Measurements from ENCODE around the gene MAN1A1. TPM values are rescaled to one million over a fixed set of nuclear protein-coding genes. Genes with fewer than 3 reads are reported as not detected.

The MAN1A1 gene
- polyA plus RNA-seq, 3 donors, result 11.0 to 20.4 (median 16.1) TPM

DNA sequence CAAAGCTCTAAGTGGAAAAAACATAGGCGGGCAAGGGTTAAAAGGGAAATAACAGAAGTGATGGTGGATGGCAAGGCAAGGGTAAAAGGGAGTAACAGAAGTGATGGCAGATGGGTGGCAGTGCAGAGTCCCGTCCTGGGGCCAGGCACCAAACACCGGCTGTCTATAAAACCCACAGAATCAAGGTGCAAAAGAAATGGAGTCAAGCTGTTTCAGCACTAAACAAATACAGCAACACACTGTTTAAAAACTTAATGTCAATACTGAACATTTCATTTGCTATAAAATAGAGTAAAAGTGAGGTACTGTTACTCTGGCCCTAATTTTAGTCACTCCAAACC is 87.6 kb downstream of the MAN1A1 start:
- TF ChIP-seq, protein P1, sequence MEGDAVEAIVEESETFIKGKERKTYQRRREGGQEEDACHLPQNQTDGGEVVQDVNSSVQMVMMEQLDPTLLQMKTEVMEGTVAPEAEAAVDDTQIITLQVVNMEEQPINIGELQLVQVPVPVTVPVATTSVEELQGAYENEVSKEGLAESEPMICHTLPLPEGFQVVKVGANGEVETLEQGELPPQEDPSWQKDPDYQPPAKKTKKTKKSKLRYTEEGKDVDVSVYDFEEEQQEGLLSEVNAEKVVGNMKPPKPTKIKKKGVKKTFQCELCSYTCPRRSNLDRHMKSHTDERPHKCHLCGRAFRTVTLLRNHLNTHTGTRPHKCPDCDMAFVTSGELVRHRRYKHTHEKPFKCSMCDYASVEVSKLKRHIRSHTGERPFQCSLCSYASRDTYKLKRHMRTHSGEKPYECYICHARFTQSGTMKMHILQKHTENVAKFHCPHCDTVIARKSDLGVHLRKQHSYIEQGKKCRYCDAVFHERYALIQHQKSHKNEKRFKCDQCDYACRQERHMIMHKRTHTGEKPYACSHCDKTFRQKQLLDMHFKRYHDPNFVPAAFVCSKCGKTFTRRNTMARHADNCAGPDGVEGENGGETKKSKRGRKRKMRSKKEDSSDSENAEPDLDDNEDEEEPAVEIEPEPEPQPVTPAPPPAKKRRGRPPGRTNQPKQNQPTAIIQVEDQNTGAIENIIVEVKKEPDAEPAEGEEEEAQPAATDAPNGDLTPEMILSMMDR (IDR thresholded peaks at IDR 0.05), result no peak
- H3K27me3 Mint-ChIP-seq (ENCODE audit: low read depth in 3 of 3), result no peaks in the 10 kb centered on the region
- no peaks in the 10 kb centered on the region for H3K4me1 ChIP-seq (ENCODE audit: control insufficient read depth in 1 of 2, insufficient read depth in 2 of 2, low read length in 2 of 2)
- no peaks in the 10 kb centered on the region for H4K20me1 ChIP-seq (ENCODE audit: insufficient read depth, low read length)
- H3K36me3 ChIP-seq (replicated peaks in 1 of 2; ENCODE audit: control insufficient read depth in 1 of 2, insufficient read depth in 2 of 2, low read length in 2 of 2), result no peaks in the 10 kb centered on the region
- H3K4me2 ChIP-seq (replicated peaks; ENCODE audit: extremely low read depth, low read length, poor library complexity, severe bottlenecking), result no peak overlapping the region
- H3K9me3 Mint-ChIP-seq, result peaks cover 0 to 5% (median 0%) of the 10 kb centered on the region in 7 donors
- DNase-seq, result no peak
- no peaks in the 10 kb centered on the region for H3K79me2 ChIP-seq (ENCODE audit: insufficient read depth, low read length)
- H3K4me3 Mint-ChIP-seq, result no peak overlapping the region
- peaks cover 4 to 8% of the 10 kb centered on the region in 2 donors for H3K36me3 Mint-ChIP-seq
- peak overlapping the region in 5 of 7 donors; percentile 8 to 28 (median 20) for H3K27ac Mint-ChIP-seq
- no peak overlapping the region for H3K9ac ChIP-seq (ENCODE audit: insufficient read depth, low read length, poor library complexity, severe bottlenecking)
- no peak overlapping the region for H3K27ac ChIP-seq (ENCODE audit: low read depth in 1 of 2, low read length in 2 of 2)
- H3K4me3 ChIP-seq (replicated peaks in 1 of 3; ENCODE audit: low read depth in 2 of 3, low read length in 3 of 3), result no peak overlapping the region
- H2AFZ ChIP-seq (ENCODE audit: insufficient read depth, low read depth, low read length, poor library complexity, severe bottlenecking), result no peak overlapping the region
- peaks cover 5% of the 10 kb centered on the region for H3K4me1 Mint-ChIP-seq
- no peaks in the 10 kb centered on the region for H3K27me3 ChIP-seq (ENCODE audit: control insufficient read depth in 2 of 2, insufficient read depth in 2 of 2, low read length in 2 of 2)
- 88% methylated on average over 1 of the region's 3 CpGs for WGBS (ENCODE audit: insufficient coverage)
- no peaks in the 10 kb centered on the region for H3K9me3 ChIP-seq (replicated peaks in 1 of 2; ENCODE audit: control insufficient read depth in 1 of 2, insufficient read depth in 1 of 2, low read length in 2 of 2)
- intact Hi-C loops (cut with micrococcal nuclease), result no loop called here

DNA sequence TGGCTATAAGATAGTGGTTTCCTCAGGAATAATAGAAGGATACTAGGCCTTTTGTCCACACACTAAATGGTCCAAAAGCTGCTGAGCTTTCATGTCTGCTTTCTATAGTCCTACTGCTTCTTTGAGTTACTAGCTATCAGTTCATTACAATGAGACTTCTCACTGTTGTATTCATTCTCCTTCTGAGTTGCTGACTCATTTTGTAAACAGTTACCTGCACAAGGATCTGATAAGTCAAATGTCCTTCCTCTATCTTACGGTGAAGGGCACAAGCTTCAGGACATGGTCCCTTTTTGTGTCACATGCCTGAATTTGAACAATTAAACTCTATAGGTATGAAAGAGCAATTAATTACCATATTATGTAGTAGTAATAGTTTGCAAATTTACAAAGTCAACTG is 90.5 kb downstream of the MAN1A1 start:
- Histone ChIP-seq H3K9me3 (replicated peaks in 1 of 2; ENCODE audit: control insufficient read depth in 1 of 2, insufficient read depth in 1 of 2, low read length in 2 of 2) (no peaks in the 10 kb centered on the region), H3K27me3 (ENCODE audit: control insufficient read depth in 2 of 2, insufficient read depth in 2 of 2, low read length in 2 of 2) (no peaks in the 10 kb centered on the region), H3K4me3 (replicated peaks in 1 of 3; ENCODE audit: low read depth in 2 of 3, low read length in 3 of 3) (no peak overlapping the region), H4K20me1 (ENCODE audit: insufficient read depth, low read length) (no peaks in the 10 kb centered on the region), H3K9ac (ENCODE audit: insufficient read depth, low read length, poor library complexity, severe bottlenecking) (no peak overlapping the region), H3K4me2 (replicated peaks; ENCODE audit: extremely low read depth, low read length, poor library complexity, severe bottlenecking) (no peak overlapping the region), H3K79me2 (ENCODE audit: insufficient read depth, low read length) (no peaks in the 10 kb centered on the region), H3K4me1 (ENCODE audit: control insufficient read depth in 1 of 2, insufficient read depth in 2 of 2, low read length in 2 of 2) (no peaks in the 10 kb centered on the region), H2AFZ (ENCODE audit: insufficient read depth, low read depth, low read length, poor library complexity, severe bottlenecking) (no peak overlapping the region), H3K27ac (ENCODE audit: low read depth in 1 of 2, low read length in 2 of 2) (no peak overlapping the region), H3K36me3 (replicated peaks in 1 of 2; ENCODE audit: control insufficient read depth in 1 of 2, insufficient read depth in 2 of 2, low read length in 2 of 2) (no peaks in the 10 kb centered on the region)
- DNase-seq, result no peak
- intact Hi-C loops (cut with micrococcal nuclease), result no loop called here
- TF ChIP-seq, protein P1 (IDR thresholded peaks at IDR 0.05), result no peak
- no peak overlapping the region for H3K4me3 Mint-ChIP-seq
- no peaks in the 10 kb centered on the region for H3K27me3 Mint-ChIP-seq (ENCODE audit: low read depth in 3 of 3)
- no CpG with 5 or more reads among the region's 1 CpG for WGBS (ENCODE audit: insufficient coverage)
- no peak overlapping the region for H3K27ac Mint-ChIP-seq
- H3K4me1 Mint-ChIP-seq, result peaks cover 5% of the 10 kb centered on the region
- H3K9me3 Mint-ChIP-seq, result peaks cover 0 to 5% (median 0%) of the 10 kb centered on the region in 7 donors
- H3K36me3 Mint-ChIP-seq, result peaks cover 4 to 8% of the 10 kb centered on the region in 2 donors

Measured in CD14-positive monocyte (primary cell).